Cardiac muscle cell (in vitro differentiated cells and primary cell): ENCODE data around the gene HHEX. TPM values are rescaled to one million over a fixed set of nuclear protein-coding genes. Genes with fewer than 3 reads are reported as not detected.
A peak's percentile ranks its signal among the peaks of the same experiment; 100 is the strongest.

Experiments
- DNase-seq, 2 donors: peaks; one replicate each; pipeline versions ENCODE4 v3.0.0 to v3.0.0-alpha.2; 2010 to 2017; ENCODE audit warnings: low read depth in 1 of 2, low spot score in 1 of 2
- H3K27ac ChIP-seq: fragments of 200-600 bp; sonication (generic); 2 replicates; pipeline ENCODE4 v1.5.1; 2016
- H3K27me3 ChIP-seq: fragments of 200-600 bp; sonication (generic); 2 replicates; pipeline ENCODE4 v1.6.0; 2016; ENCODE audit warnings: control low read depth
- H3K36me3 ChIP-seq: fragments of 200-600 bp; sonication (generic); 2 replicates; pipeline ENCODE4 v1.5.1; 2016; ENCODE audit warnings: control low read depth
- H3K4me1 ChIP-seq: fragments of 200-600 bp; sonication (generic); 2 replicates; pipeline ENCODE4 v1.8.1; 2017; ENCODE audit warnings: low read depth, mild to moderate bottlenecking, mixed run types
- H3K4me3 ChIP-seq: fragments of 200-600 bp; sonication (generic); 2 replicates; pipeline ENCODE4 v1.5.1; 2016; ENCODE audit warnings: mild to moderate bottlenecking
- H3K9me3 ChIP-seq: fragments of 200-600 bp; sonication (generic); 2 replicates; pipeline ENCODE4 v1.5.1; 2017; ENCODE audit warnings: low read depth, mild to moderate bottlenecking, control low read depth
- CTCF ChIP-seq: IDR thresholded peaks from 2 replicates; pipeline ENCODE4 v1.5.1; 2012; ENCODE audit warnings: low read depth, mild to moderate bottlenecking, low read length
- polyA plus RNA-seq: library from polyadenylated mRNA; unstranded; fragments of >200 nt; fragmentation: Nextera tagmentation; extraction: Ambion mirVana; gene quantifications from 2 replicates; pipeline ENCODE4 v1.2.1, GENCODE V29; 2016
- total RNA-seq: library from RNA; depleted of rRNA; stranded (reverse); fragments of >200 nt; gene quantifications from 2 replicates; pipeline ENCODE4 v1.2.3, GENCODE V29; 2016

The HHEX gene
- total and polyA plus RNA-seq, 2 experiments from 2014 or later, result 0.43 to 0.89 TPM

- Histone ChIP-seq H3K27me3 (peaks cover 89% of the 10 kb centered on the region), H3K36me3 (no peaks in the 10 kb centered on the region), H3K4me1 (no peaks in the 10 kb centered on the region), H3K4me3 (no peak overlapping the region), H3K9me3 (no peaks in the 10 kb centered on the region), H3K27ac (no peak overlapping the region)
- DNase-seq, result peak in 1 of 2 donors; percentile 57
- TF ChIP-seq CTCF, result no peak
These were observed 1.3 kb downstream of the HHEX start for GRCh38 chr10:92690915-92691590.

GRCh38 chr10:92691591-92692079 is 1.9 kb downstream of the HHEX start:
- DNase-seq, result no peak
- no peak overlapping the region for H3K27ac ChIP-seq

GRCh38 chr10:92692080-92692671 is 2.4 kb downstream of the HHEX start:
- no peak for DNase-seq
- Histone ChIP-seq H3K27me3 (peaks cover 98% of the 10 kb centered on the region), H3K36me3 (no peaks in the 10 kb centered on the region), H3K9me3 (no peaks in the 10 kb centered on the region), H3K4me3 (no peak overlapping the region), H3K4me1 (no peaks in the 10 kb centered on the region), H3K27ac (no peak overlapping the region)
- TF ChIP-seq CTCF, result no peak

More at GRCh38 chr10:92691591-92692079, 1.9 kb downstream of the HHEX start:
- H3K27me3 ChIP-seq, result peaks cover 93% of the 10 kb centered on the region
- no peaks in the 10 kb centered on the region for H3K9me3 ChIP-seq
- no peak overlapping the region for H3K4me3 ChIP-seq
- TF ChIP-seq CTCF, result no peak
- no peaks in the 10 kb centered on the region for H3K36me3 ChIP-seq
- H3K4me1 ChIP-seq, result no peaks in the 10 kb centered on the region

GRCh38 chr10:92692697-92693533 is 3.2 kb downstream of the HHEX start:
- peak in 1 of 2 donors; percentile 8 for DNase-seq
- H3K27ac ChIP-seq, result no peak overlapping the region
- no peaks in the 10 kb centered on the region for H3K4me1 ChIP-seq
- H3K27me3 ChIP-seq, result peaks cover 100% of the 10 kb centered on the region
- no peaks in the 10 kb centered on the region for H3K36me3 ChIP-seq
- no peak overlapping the region for H3K4me3 ChIP-seq
- no peaks in the 10 kb centered on the region for H3K9me3 ChIP-seq
- no peak for TF ChIP-seq CTCF

- Histone ChIP-seq H3K9me3 (no peaks in the 10 kb centered on the region), H3K27me3 (peaks cover 100% of the 10 kb centered on the region), H3K4me1 (no peaks in the 10 kb centered on the region), H3K36me3 (no peaks in the 10 kb centered on the region), H3K4me3 (no peak overlapping the region), H3K27ac (no peak overlapping the region)
- TF ChIP-seq CTCF, result no peak
- DNase-seq, result no peak
These were observed 3.8 kb downstream of the HHEX start for GRCh38 chr10:92693534-92693893.
